DOHH2 (cell line): ENCODE results near the gene PMPCA.

Source experiments
- CTCF ChIP-seq: fragments of 200-600 bp; sonication (generic); IDR thresholded peaks from one replicate; pipeline ENCODE4 v1.5.1; 2014; ENCODE audit warnings: antibody characterized with exemption, mild to moderate bottlenecking, low read depth, low read length; ENCODE audit not compliant: poor library complexity, severe bottlenecking
- EZH2phosphoT487 ChIP-seq: fragments of 200-600 bp; sonication (generic); IDR thresholded peaks from 2 replicates; pipeline ENCODE4 v1.6.1; 2017; ENCODE audit warnings: borderline replicate concordance, mild to moderate bottlenecking, antibody characterized with exemption, low read length, moderate library complexity, mixed read lengths

- no peak for TF ChIP-seq CTCF
- no peak for TF ChIP-seq EZH2phosphoT487
Observed at GRCh38 chr9:136422876-136423275, 12.4 kb downstream of the PMPCA start.
